Activated CD4-positive, alpha-beta T cell treated with anti-CD3 and anti-CD28 coated beads for 4 hours (primary cell): ENCODE measurements around the gene SCAF8.
"Not testable (repeated sequence)": the region's sequence is repeated elsewhere in the genome, so short reads cannot be mapped to it uniquely, and the experiment has no call there.

Experiments used
- DNase-seq, 2 donors: peaks; one replicate each; pipeline ENCODE4 v3.0.0-alpha.2; 2020

SCAF8 gene

GRCh38 chr6:154786144-154786868, 53.1 kb downstream of the SCAF8 start:
- no peak for DNase-seq

GRCh38 chr6:154791556-154792317, 58.5 kb downstream of the SCAF8 start:
- DNase-seq, result no peak

- no peak for DNase-seq
Measured at GRCh38 chr6:154792325-154792724, 59.1 kb downstream of the SCAF8 start.

GRCh38 chr6:154792761-154793160, 59.5 kb downstream of the SCAF8 start:
- DNase-seq, result no peak

- DNase-seq, result no peak
Measured at GRCh38 chr6:154796484-154796883, 63.3 kb downstream of the SCAF8 start.

GRCh38 chr6:154797857-154798256, 64.6 kb downstream of the SCAF8 start:
- DNase-seq, result no peak

- DNase-seq, result no peak
Measured at GRCh38 chr6:154800338-154800737, 67.1 kb downstream of the SCAF8 start.

GRCh38 chr6:154805288-154805911, 72.2 kb downstream of the SCAF8 start:
- no peak for DNase-seq

GRCh38 chr6:154806804-154807203, 73.6 kb downstream of the SCAF8 start:
- DNase-seq, result no peak

- DNase-seq, result not testable (repeated sequence)
Measured at GRCh38 chr6:154811663-154812062, 78.4 kb downstream of the SCAF8 start.

- no peak for DNase-seq
Measured at GRCh38 chr6:154814063-154814462, 80.8 kb downstream of the SCAF8 start.

- DNase-seq, result no peak
Measured at GRCh38 chr6:154815938-154816820, 83.0 kb downstream of the SCAF8 start.

GRCh38 chr6:154821099-154821498, 87.9 kb downstream of the SCAF8 start:
- no peak for DNase-seq

GRCh38 chr6:154821638-154822037, 88.4 kb downstream of the SCAF8 start:
- no peak for DNase-seq

GRCh38 chr6:154822947-154823558, 89.8 kb downstream of the SCAF8 start:
- DNase-seq, result no peak

GRCh38 chr6:154824076-154824475, 90.9 kb downstream of the SCAF8 start:
- no peak for DNase-seq

- no peak for DNase-seq
Measured at GRCh38 chr6:154829970-154830369, 96.8 kb downstream of the SCAF8 start.

- DNase-seq, result no peak
Measured at GRCh38 chr6:154830771-154831170, 97.6 kb downstream of the SCAF8 start.

- DNase-seq, result no peak
Measured at GRCh38 chr6:154835307-154835706, 102.1 kb downstream of the SCAF8 start.

- DNase-seq, result no peak
Measured at GRCh38 chr6:154839546-154839945, 106.3 kb downstream of the SCAF8 start.

GRCh38 chr6:154840363-154840762, 107.1 kb downstream of the SCAF8 start:
- no peak for DNase-seq

- DNase-seq, result no peak
Measured at GRCh38 chr6:154841109-154841508, 107.9 kb downstream of the SCAF8 start.
